T follicular helper cell (primary cell): Measurements from ENCODE around the gene DIO3.
"Not testable (repeated sequence)": the region's sequence is repeated elsewhere in the genome, so short reads cannot be mapped to it uniquely, and the experiment has no call there.

Experiments
- DNase-seq: peaks from one replicate; pipeline ENCODE4 v3.0.0-alpha.2; 2020; ENCODE audit warnings: low read depth

DIO3 gene

DNA sequence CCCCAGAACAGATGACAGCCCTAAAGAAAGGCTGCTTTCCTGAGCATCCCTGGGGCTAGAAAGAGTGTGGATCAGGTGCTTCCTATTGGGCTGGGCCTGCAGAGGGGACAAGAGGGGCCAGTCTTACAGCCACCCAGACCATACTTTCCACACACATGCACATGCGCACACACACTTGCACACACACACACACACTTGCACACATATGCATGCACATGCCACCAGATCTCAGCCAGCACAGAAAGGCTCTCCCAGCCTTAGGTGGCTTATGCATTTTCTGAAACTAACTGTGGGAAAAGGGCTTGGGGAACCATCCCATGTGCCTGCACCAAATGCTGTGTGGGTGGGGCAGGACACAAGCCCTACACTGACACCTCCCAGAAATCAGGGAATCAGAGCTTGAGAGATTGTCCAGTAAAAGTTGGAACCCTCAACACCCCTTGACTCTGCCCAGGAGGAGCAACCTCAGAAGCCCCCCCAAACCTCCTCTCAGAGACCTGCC, 2.5 kb upstream of the DIO3 start:
- DNase-seq: no peak

- no peak for DNase-seq
Observed at GRCh38 chr14:101559250-101559623, 2.1 kb upstream of the DIO3 start.

- DNase-seq: no peak
Observed at GRCh38 chr14:101559624-101560533, 1.4 kb upstream of the DIO3 start.

GRCh38 chr14:101560534-101561113, 671 bp upstream of the DIO3 start:
- DNase-seq: no peak

GRCh38 chr14:101561897-101562490, 699 bp downstream of the DIO3 start:
- no peak for DNase-seq

DNA sequence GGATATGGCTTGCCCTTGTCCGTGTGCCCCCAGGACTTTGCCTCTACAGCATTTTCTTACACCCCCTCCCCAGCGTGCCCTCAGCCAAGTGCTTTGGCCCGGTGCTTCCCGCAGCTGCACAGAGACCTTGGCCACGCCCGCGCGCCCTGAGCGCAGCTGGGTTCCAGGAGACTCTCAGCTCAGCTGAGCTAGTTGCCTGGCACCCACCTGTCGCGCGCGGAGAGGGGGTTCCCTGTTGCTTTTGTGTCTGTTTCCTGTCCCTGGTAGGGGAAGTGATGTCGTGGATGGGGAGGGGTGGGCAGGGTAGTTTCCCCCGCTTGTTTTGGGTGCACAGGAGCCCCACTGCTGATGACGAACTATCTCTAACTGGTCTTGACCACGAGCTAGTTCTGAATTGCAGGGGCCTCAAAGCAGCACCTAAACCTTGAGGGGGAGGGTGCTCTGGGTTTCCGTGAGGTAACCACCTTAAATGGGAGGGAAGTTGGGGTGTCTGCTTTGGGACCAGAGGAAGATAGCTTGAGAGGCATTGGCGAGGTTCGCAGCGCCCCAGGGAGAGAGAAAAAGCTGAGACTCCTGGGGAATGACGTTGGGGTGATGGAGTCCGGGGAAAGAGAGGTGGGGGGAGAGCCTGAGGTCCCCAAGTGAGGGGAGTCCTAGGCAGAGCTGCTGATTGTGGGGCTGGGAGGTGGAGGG, 1.5 kb downstream of the DIO3 start:
- DNase-seq: no peak

DNA sequence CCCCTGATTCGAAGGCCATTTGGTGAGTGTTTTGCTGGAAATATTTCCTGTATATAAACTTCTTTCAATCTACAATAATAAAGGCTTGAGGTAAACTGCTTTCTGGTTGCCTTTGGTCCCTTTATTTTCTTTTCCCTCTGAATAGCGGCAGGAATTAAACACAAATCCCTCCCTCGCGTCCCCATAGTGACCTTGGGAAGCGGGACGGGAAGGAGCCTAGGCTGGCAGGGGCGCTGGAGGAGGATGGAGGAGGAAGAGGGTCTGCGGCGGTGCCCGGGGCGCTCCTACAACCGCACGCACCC, 2.0 kb downstream of the DIO3 start:
- DNase-seq: no peak

GRCh38 chr14:101563654-101564443, 2.6 kb downstream of the DIO3 start:
- DNase-seq: no peak

- DNase-seq: no peak
Observed at GRCh38 chr14:101564444-101564776, 3.1 kb downstream of the DIO3 start.

GRCh38 chr14:101564819-101565698, 3.8 kb downstream of the DIO3 start:
- DNase-seq: no peak

- DNase-seq: no peak
Observed at GRCh38 chr14:101567252-101567651, 6.0 kb downstream of the DIO3 start.

DNA sequence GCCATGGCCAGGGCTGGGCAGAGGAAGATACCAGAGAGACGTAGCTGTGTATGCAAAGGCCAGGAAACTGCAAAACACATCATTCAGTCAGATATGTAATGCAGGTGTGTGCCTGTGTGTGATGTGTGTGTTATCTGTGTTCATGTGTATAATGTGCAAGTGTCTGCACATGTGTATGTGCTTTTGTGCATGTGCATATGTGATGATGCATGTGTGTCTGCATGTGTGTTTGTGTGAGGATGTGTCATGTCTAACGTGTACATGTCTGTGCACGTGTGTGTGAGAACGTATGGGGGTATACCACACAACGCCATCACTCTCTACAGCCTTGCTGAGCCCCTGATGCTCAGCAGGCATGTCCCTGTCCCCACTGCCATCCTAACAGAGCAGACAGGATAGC, 9.7 kb downstream of the DIO3 start:
- no peak for DNase-seq

- not testable (repeated sequence) for DNase-seq
Observed at GRCh38 chr14:101572526-101572925, 11.2 kb downstream of the DIO3 start.

GRCh38 chr14:101573289-101573688, 12.0 kb downstream of the DIO3 start:
- DNase-seq: no peak

GRCh38 chr14:101575581-101575980, 14.3 kb downstream of the DIO3 start:
- no peak for DNase-seq

DNA sequence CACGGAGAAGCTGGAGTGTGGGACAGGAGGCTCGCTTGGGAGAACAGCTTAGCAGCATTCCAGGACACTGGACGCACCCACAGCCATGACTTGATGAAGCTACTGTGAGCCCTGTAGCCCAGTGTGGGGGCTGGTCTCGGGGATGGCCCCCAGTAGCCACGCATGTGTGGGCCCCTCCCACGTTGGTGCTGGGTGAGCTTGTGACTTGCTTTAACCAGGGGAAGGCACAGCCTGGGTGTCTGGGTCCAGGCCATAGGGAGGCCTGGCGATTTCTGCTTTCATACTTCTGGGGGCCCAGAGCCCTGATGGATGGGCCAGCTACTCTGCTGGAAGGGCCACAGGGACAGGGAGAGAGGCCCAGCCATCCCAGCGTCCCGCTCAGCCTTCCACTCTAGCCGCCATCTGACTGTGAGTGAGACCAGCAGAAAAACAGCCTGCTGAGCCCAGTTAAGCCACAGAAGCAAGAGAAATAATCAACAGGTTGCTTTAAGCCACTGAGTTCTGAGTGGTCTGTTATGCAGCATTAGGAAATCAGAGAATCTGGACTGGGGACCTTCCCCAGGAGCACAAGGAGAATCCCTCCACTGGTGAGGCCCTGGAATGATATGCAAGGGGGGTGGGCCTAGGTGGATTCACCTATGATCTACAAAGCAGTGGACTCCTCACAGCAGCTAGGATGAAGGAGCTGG, 16.1 kb downstream of the DIO3 start:
- DNase-seq: no peak

GRCh38 chr14:101578489-101578888, 17.2 kb downstream of the DIO3 start:
- no peak for DNase-seq

DNA sequence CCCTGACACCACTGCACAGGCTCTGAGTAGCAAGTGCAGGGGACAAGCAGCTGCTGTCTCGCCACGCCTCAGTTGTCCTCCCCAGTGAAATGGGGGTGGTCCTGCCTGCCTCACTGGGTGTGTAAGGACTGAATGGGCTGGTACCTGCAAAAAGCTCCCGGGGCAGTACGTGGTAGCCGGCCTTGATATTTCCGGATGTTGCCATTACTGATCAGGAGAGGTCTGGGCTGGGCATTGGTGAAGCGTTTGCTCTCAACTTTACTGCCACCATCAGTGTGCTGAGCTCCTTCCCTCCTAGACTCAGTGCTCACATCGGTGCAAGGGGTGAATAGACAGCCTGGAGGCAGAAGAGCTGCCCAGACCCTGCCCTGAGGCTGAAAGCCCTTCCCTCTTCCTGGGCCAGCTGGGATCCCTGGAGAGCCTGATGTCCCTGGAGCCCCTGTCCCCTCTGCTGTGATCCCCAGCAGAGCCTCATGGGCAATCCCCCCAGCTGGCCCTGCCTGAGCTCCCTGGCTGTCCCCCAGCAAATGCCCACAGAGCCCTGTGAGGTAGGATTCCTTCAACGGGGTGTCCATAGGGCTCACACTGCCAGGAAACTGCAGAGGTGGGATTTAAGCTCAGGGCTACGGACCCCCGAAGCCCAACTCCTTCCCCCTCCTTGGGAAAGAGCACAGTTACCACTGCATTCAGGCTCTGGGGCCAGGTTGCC, 18.2 kb downstream of the DIO3 start:
- DNase-seq: no peak

- no peak for DNase-seq
Observed at GRCh38 chr14:101581806-101582205, 20.5 kb downstream of the DIO3 start.

GRCh38 chr14:101582294-101582693, 21.0 kb downstream of the DIO3 start:
- no peak for DNase-seq
